NCI-H526 (cell line): Measurements from ENCODE around the gene PHETA2.
"Not testable (repeated sequence)": the region's sequence is repeated elsewhere in the genome, so short reads cannot be mapped to it uniquely, and the experiment has no call there.

Experiments used
- DNase-seq, 2 experiments: peaks; one replicate each; lab custom pipeline; 2025; lab: John Stamatoyannopoulos, UW

PHETA2 gene

GRCh38 chr22:42069801-42070516 lies 4.1 kb upstream of the PHETA2 start:
- no peak for DNase-seq

- peak; percentile 85 to 96 for DNase-seq
Observed at GRCh38 chr22:42070517-42071422, 3.3 kb upstream of the PHETA2 start, which contains the start of gene NAGA. NAGA (minus strand) TSS chr22:42070812; CDS start chr22:42070297, 515 bp downstream.

- not testable (repeated sequence) for DNase-seq
Observed at GRCh38 chr22:42071508-42071907, 2.5 kb upstream of the PHETA2 start.

- DNase-seq: no peak
Observed at GRCh38 chr22:42072606-42073330, 1.3 kb upstream of the PHETA2 start.

- DNase-seq: no peak
Observed at GRCh38 chr22:42073621-42074041, 417 bp upstream of the PHETA2 start.

- DNase-seq: no peak
Observed at GRCh38 chr22:42074846-42075676, 1.0 kb downstream of the PHETA2 start.

- DNase-seq: no peak
Observed at GRCh38 chr22:42076764-42077485, 2.9 kb downstream of the PHETA2 start.

GRCh38 chr22:42077486-42078125 lies 3.6 kb downstream of the PHETA2 start:
- DNase-seq: no peak

- DNase-seq: no peak
Observed at GRCh38 chr22:42078469-42079318, 4.6 kb downstream of the PHETA2 start.

GRCh38 chr22:42079319-42080251 lies 5.5 kb downstream of the PHETA2 start, which contains the start of gene SMDT1:
SMDT1 (plus strand) TSS chr22:42079700; CDS start chr22:42079769, 69 bp downstream.
- DNase-seq: peak; percentile 89 to 97

- peak in 1 of 2 experiments; percentile 31 for DNase-seq
Observed at GRCh38 chr22:42080287-42080686, 6.2 kb downstream of the PHETA2 start.

- DNase-seq: no peak
Observed at GRCh38 chr22:42083119-42083518, 9.1 kb downstream of the PHETA2 start.

- DNase-seq: no peak
Observed at GRCh38 chr22:42084874-42085273, 10.8 kb downstream of the PHETA2 start.

- DNase-seq: no peak
Observed at GRCh38 chr22:42086051-42086450, 12.0 kb downstream of the PHETA2 start.

GRCh38 chr22:42090596-42091454 lies 16.8 kb downstream of the PHETA2 start, which contains the start of gene NDUFA6:
NDUFA6 (minus strand) TSS chr22:42090772; CDS start chr22:42090744, 28 bp downstream.
- DNase-seq: peak; percentile 96 to 97

GRCh38 chr22:42091455-42091782 lies 17.4 kb downstream of the PHETA2 start:
- no peak for DNase-seq

- DNase-seq: no peak
Observed at GRCh38 chr22:42101199-42101598, 27.2 kb downstream of the PHETA2 start.
